LoVo (cell line): ENCODE measurements around the gene CAPNS2.
"Not testable (repeated sequence)": the region's sequence is repeated elsewhere in the genome, so short reads cannot be mapped to it uniquely, and the experiment has no call there.

Experiments used
- DNase-seq: peaks from one replicate; pipeline ENCODE4 v3.0.0-alpha.2; 2016; ENCODE audit warnings: low spot score

The CAPNS2 gene

GRCh38 chr16:55568207-55568606 lies 1.7 kb downstream of the CAPNS2 start:
- no peak for DNase-seq

GRCh38 chr16:55569025-55569424 lies 2.5 kb downstream of the CAPNS2 start:
- no peak for DNase-seq

- DNase-seq, result no peak
Observed at GRCh38 chr16:55570159-55570558, 3.7 kb downstream of the CAPNS2 start.

DNA sequence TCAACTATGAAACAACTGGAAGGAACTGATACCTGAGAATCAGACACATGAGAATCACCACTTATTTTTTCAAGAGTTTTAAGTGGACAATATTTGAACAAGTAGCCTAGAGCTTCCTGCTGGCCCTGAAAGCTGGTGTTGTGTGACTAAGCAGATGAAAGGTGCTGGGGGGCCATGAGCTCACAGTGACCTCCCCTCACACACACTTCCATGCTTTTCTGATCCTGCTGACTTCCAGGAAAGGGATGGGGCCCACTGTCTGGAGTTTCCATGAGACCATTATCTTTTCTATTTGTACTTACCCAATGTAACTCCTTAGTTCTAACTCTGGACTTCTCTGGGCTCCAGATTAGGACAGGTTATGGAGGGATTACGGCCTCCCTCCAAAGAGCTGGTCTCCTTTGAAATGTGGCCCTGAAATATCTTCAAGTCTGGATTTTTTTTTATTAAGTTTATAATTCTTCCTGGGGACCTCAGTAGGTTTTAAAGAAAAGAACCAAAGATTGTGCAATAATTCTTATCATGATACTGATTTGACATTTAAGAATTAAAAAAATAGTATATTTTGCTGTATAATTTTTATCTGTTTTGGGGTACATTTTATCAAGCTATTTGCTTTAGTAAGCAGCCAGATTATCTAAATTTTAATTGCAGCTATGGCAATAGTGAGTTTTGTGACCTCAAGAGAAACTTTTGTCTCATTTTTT lies 4.9 kb downstream of the CAPNS2 start:
- DNase-seq, result no peak

GRCh38 chr16:55572439-55572838 lies 6.0 kb downstream of the CAPNS2 start:
- no peak for DNase-seq

DNA sequence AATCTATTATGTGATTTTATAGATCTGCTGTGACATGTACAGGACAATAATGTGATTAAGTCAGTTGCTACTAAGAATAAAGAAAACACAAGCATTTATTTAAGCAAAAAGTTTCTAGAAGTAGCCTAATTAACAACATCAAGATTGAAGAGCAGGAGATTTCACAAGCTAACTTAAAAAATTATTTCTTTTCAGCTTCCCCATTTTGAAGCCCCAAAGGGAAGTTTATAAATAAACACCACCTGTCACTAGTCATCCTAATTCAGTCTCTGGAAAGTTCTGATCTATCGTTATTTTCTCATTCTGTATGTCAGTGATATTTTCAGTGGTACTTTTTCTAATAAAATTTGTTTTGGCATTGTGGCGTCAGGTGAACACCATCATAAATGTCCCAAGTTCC lies 8.3 kb downstream of the CAPNS2 start:
- no peak for DNase-seq

GRCh38 chr16:55575496-55575895 lies 9.0 kb downstream of the CAPNS2 start:
- no peak for DNase-seq

- DNase-seq, result no peak
Observed at GRCh38 chr16:55576384-55576783, 9.9 kb downstream of the CAPNS2 start.

DNA sequence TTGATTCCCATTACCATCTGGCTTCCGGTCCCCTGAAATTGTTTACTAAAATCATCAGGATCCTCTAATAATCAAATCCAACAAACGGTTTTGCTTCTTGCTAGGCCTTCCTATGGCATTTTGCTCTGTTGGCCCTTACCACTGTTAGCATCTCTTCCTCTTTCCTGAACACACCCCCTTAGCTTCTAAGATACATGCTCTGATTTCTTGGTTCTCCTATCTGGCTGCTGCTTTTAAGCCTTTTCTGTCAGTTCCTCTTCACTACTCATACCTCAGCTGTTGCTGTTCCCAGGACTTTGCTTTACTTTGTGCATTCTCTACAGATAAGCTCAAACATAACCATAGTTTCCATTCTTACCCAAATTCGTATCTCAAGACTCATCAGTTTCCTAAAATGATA lies 11.4 kb downstream of the CAPNS2 start:
- no peak for DNase-seq

DNA sequence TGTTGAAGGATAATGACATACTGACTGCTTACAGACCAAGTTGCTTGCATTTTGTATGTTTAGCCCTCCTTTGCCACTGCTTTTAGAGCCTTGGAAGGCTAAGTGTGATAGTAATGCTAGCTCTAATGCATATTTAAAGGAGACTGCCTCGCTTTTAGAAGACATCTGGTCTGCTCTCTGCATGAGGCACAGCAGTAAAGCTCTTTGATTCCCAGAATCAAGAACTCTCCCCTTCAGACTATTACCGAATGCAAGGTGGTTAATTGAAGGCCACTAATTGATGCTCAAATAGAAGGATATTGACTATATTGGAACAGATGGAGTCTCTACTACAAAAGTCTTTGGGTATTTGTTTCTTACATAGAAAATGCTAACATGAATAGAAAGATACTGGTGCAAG lies 19.1 kb downstream of the CAPNS2 start:
- no peak for DNase-seq

DNA sequence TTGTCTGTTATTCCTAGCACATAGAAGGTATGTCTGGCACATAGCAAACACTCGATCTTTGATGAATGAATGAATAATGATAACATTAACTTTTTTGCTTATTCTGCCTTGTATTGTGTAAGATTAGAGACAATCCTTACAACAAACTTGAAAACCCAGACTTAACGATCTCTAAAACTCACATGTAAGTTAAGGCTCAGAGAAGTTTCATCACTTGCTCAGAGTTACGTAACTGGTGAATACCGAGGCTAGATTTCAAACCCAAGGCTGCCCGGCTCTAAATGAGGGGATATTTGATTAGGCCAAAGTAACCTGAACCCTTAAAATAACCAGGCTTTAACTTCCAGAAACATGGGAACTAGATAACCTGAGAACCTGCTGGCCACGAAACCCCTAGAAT lies 22.3 kb downstream of the CAPNS2 start:
- DNase-seq, result no peak

GRCh38 chr16:55592306-55592705 lies 25.8 kb downstream of the CAPNS2 start:
- DNase-seq, result no peak

- DNase-seq, result no peak
Observed at GRCh38 chr16:55597928-55598327, 31.4 kb downstream of the CAPNS2 start.

DNA sequence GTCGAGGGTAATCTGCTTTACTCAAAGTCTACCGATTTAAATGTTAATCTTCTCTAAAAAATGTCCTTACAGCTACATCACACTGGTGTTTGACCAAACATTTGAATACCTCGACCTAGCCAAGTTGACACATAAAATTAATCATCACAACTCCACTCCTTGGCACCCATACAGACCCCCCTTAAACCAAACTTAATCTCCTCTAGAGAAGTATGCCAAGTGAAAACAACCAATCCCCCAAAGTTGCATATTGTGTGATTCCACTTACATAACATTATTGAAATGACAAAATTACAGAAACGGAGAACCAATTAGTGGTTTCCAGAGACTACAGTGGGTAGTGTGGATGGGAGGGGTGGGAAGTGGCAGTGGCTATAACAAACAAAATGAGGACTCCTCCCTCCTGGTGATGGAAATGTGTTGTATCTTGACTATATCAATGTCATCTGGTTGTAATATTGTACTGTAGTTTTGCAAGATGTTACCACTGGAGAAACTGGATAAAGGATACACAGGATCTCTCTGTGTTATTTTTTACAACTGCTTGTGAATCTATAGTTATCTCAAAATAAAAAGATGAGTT lies 39.4 kb downstream of the CAPNS2 start:
- DNase-seq, result no peak

DNA sequence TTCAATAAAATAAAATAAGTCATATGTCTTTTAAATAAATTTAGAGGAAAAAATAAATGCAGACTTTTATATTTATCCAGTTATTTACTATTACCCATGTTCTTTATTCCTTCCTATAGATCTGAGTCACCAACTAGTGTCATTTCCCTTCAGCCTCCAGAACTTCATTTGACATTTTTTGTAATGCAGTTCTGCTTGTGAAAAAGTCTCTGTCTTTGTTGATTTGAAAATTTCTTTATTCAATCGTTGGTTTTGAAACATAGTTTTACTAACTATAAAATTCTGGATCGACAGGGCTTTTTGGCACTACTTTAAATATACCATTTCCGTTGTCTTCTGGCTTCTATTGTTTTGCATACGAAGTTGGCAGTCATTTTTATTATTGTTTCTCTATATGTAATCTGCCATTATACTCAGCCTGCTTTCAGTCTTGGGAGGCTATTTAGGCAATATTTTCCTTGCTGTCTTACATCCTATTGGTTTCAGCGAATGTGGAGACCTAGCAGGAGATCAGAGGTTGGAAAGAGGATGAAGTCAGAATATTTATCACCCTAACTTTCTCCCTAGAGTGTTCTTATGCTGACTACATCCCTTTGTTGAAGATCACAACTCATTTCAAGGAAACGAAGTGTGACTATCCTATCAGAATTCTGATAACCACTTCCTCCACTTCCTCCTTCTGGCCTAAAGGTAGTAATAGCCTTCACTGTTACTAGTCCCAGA lies 47.3 kb downstream of the CAPNS2 start:
- DNase-seq, result no peak

DNA sequence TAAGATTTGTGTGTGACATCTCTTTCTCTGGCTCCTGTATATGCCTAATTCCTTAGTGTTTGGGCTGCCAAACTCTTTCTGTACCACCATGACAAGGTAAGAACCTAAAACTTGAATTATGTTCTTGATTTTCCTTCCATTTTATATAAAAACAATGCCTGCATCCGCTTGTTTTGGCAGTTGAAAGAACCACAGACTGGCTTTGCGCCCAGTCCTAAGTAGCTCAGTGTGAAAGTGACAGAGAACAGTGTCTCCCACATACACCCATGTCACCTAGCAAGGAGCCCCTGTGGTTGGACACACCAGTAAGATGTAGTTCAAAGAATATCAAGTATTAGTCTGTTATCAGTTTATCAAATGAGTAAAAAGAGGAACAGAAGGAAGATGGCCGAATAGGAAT lies 48.6 kb downstream of the CAPNS2 start:
- no peak for DNase-seq

DNA sequence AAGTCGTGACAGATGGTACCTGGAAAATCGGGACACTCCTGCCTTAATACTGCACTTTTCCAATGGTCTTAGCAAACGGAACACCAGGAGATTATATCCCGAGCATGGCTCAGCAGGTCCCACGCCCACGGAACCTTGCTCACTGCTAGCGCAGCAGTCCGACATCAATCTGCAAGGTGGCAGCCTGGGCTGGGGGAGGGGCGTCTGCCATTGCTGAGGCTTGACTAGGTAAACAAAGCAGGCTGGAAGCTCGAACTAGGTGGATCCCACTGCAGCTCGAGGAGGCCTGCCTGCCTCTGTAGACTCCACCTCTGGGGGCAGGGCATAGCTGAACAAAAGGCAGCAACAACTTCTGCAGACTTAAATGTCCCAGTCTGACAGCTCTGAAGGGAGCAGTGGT lies 49.2 kb downstream of the CAPNS2 start:
- not testable (repeated sequence) for DNase-seq
